GM19351 (cell line): Measurements from ENCODE around the gene CALHM3.

Experiments used
- ATAC-seq: cut with Tn5 transposase; IDR thresholded peaks from one replicate; pipeline ENCODE4 v1.9.1; 2021; ENCODE audit warnings: mild to moderate bottlenecking, moderate library complexity; ENCODE audit not compliant: unreplicated experiment

Gene CALHM3

GRCh38 chr10:103451091-103451813 lies 27.8 kb downstream of the CALHM3 start:
- ATAC-seq = no peak

GRCh38 chr10:103450201-103450695 lies 28.8 kb downstream of the CALHM3 start:
- ATAC-seq = no peak

GRCh38 chr10:103449208-103450144 lies 29.6 kb downstream of the CALHM3 start:
- no peak for ATAC-seq

GRCh38 chr10:103448746-103449145 lies 30.3 kb downstream of the CALHM3 start:
- no peak for ATAC-seq

- ATAC-seq = no peak
These were observed 31.9 kb downstream of the CALHM3 start for GRCh38 chr10:103447187-103447586.

- no peak for ATAC-seq
These were observed 33.1 kb downstream of the CALHM3 start for GRCh38 chr10:103445767-103446567.

- ATAC-seq = no peak
These were observed 33.7 kb downstream of the CALHM3 start for GRCh38 chr10:103445366-103445765.

GRCh38 chr10:103444478-103444877 lies 34.6 kb downstream of the CALHM3 start:
- no peak for ATAC-seq

GRCh38 chr10:103443475-103444185 lies 35.4 kb downstream of the CALHM3 start:
- no peak for ATAC-seq

GRCh38 chr10:103442031-103442461 lies 37.0 kb downstream of the CALHM3 start:
- no peak for ATAC-seq

- no peak for ATAC-seq
These were observed 37.4 kb downstream of the CALHM3 start for GRCh38 chr10:103441611-103442010.

- ATAC-seq = no peak
These were observed 37.8 kb downstream of the CALHM3 start for GRCh38 chr10:103441206-103441605.

GRCh38 chr10:103440416-103440815 lies 38.6 kb downstream of the CALHM3 start:
- ATAC-seq = no peak

GRCh38 chr10:103439776-103440175 lies 39.3 kb downstream of the CALHM3 start:
- no peak for ATAC-seq

- no peak for ATAC-seq
These were observed 45.2 kb downstream of the CALHM3 start for GRCh38 chr10:103433858-103434257.

GRCh38 chr10:103431902-103432301 lies 47.1 kb downstream of the CALHM3 start:
- ATAC-seq = no peak

- no peak for ATAC-seq
These were observed 49.4 kb downstream of the CALHM3 start for GRCh38 chr10:103429647-103430046.

- no peak for ATAC-seq
These were observed 49.9 kb downstream of the CALHM3 start for GRCh38 chr10:103428989-103429643.

GRCh38 chr10:103427866-103428265 lies 51.2 kb downstream of the CALHM3 start:
- no peak for ATAC-seq

GRCh38 chr10:103423748-103424147 lies 55.3 kb downstream of the CALHM3 start:
- ATAC-seq = no peak
